HCT116 (cell line): ENCODE data around the gene RGP1. TPM values are rescaled to one million over a fixed set of nuclear protein-coding genes. Genes with fewer than 3 reads are reported as not detected.

Experiments
- ATAC-seq: fragments of 200-7000 bp; cut with Tn5 transposase; 2 replicates; pipeline ENCODE4 v1.9.1; 2020; ENCODE audit warnings: mild to moderate bottlenecking, moderate library complexity
- BruUV-seq: library from RNA; stranded (reverse); fragments of 400-500 nt; replicated peaks from 2 replicates; lab custom pipeline; 2021; lab: Mats Ljungman, UMichigan
- CTCF ChIA-PET: fragments of 300-600 bp; sonication (Branson Sonifier 250); formaldehyde crosslinking; loops from one replicate; lab custom pipeline; 2021; ENCODE audit warnings: antibody characterized with exemption; lab: Charles Lee
- POLR2A ChIA-PET: fragments of 300-600, 350-600 bp; sonication (Branson Sonifier 250); formaldehyde crosslinking; loops from one replicate; lab custom pipeline; 2021; ENCODE audit warnings: antibody characterized with exemption; lab: Charles Lee
- RAD21 ChIA-PET, 2 experiments: fragments of 300-600 bp; sonication (Branson Sonifier 250); formaldehyde crosslinking; loops; one replicate each; lab custom pipeline; 2023; ENCODE audit warnings: low total read pairs in 2 of 2; ENCODE audit not compliant: uncharacterized antibody in 2 of 2, unreplicated experiment in 2 of 2, low non-redundant PET in 1 of 2; lab: Charles Lee
- DNase-seq: peaks from one replicate; pipeline ENCODE4 v3.0.0-alpha.2; 2010; ENCODE audit warnings: low read depth, low spot score
- H2AFZ ChIP-seq: fragments of 200-600 bp; shearing (Covaris generic), sonication (generic); 2 replicates; pipeline ENCODE4 v1.6.1; 2017; ENCODE audit warnings: low read depth, mixed run types, mixed read lengths, antibody characterized with exemption, low read length; ENCODE audit not compliant: poor library complexity, severe bottlenecking
- H3K27ac ChIP-seq: 2 replicates; pipeline ENCODE4 v1.5.1; 2012; ENCODE audit warnings: low read depth, low read length
- H3K27me3 ChIP-seq: fragments of 200-600 bp; sonication (generic); 2 replicates; pipeline ENCODE4 v1.6.1; 2016; ENCODE audit warnings: mixed run types, low read length, mixed read lengths; ENCODE audit not compliant: insufficient read depth
- H3K36me3 ChIP-seq, 2 experiments: fragments of 200-500 bp in 1 of 2; fragments of 200-600 bp in 1 of 2; sonication (Bioruptor generic) in 1 of 2; sonication (generic) in 1 of 2; 2 replicates each; pipeline versions ENCODE4 v1.5.1 to v1.6.1; 2014 to 2016; ENCODE audit warnings: low read length in 2 of 2, inconsistent platforms in 1 of 2, mixed read lengths in 1 of 2, mixed run types in 1 of 2; ENCODE audit not compliant: insufficient read depth in 2 of 2, control insufficient read depth in 1 of 2
- H3K4me1 ChIP-seq, 2 experiments: fragments of 200-600 bp in 1 of 2; sonication (generic) in 1 of 2; 2 replicates each; pipeline versions ENCODE4 v1.5.1 to v1.6.1; 2012 to 2017; ENCODE audit warnings: low read length in 2 of 2, inconsistent platforms in 1 of 2, mild to moderate bottlenecking in 1 of 2, mixed read lengths in 1 of 2, mixed run types in 1 of 2, moderate library complexity in 1 of 2; ENCODE audit not compliant: insufficient read depth in 2 of 2, control insufficient read depth in 1 of 2
- H3K4me2 ChIP-seq: fragments of 200-600 bp; sonication (generic); 2 replicates; pipeline ENCODE4 v1.6.1; 2017; ENCODE audit warnings: mixed run types, low read length, mixed read lengths
- H3K4me3 ChIP-seq, 2 experiments: fragments of 200-600 bp in 1 of 2; sonication (generic) in 1 of 2; replicated peaks in 1 of 2; 2 replicates each; pipeline ENCODE4 v1.5.1; 2011 to 2016; ENCODE audit warnings: low read length in 2 of 2, control low read depth in 1 of 2, low read depth in 1 of 2, mild to moderate bottlenecking in 1 of 2, mixed read lengths in 1 of 2, mixed run types in 1 of 2
- H3K79me2 ChIP-seq: fragments of 200-600 bp; sonication (generic); 2 replicates; pipeline ENCODE4 v1.6.1; 2017; ENCODE audit warnings: mild to moderate bottlenecking, mixed run types, low read length, moderate library complexity, mixed read lengths; ENCODE audit not compliant: insufficient read depth
- H3K9ac ChIP-seq: fragments of 200-600 bp; sonication (generic); 2 replicates; pipeline ENCODE4 v1.6.1; 2016; ENCODE audit warnings: low read length, mixed read lengths
- H3K9me2 ChIP-seq: fragments of 200-600 bp; sonication (generic), shearing (Covaris generic); 2 replicates; pipeline ENCODE4 v1.6.1; 2017; ENCODE audit warnings: mixed run types, mild to moderate bottlenecking, moderate library complexity; ENCODE audit not compliant: insufficient read depth
- H3K9me3 ChIP-seq, 2 experiments: fragments of 200-500 bp in 1 of 2; fragments of 200-600 bp in 1 of 2; sonication (Bioruptor generic) in 1 of 2; sonication (generic) in 1 of 2; 2 replicates each; pipeline ENCODE4 v1.6.1; 2014 to 2017; ENCODE audit warnings: low read length in 2 of 2, mixed read lengths in 2 of 2, inconsistent platforms in 1 of 2, low read depth in 1 of 2, mild to moderate bottlenecking in 1 of 2, mixed run types in 1 of 2, moderate library complexity in 1 of 2; ENCODE audit not compliant: control insufficient read depth in 1 of 2, insufficient read depth in 1 of 2
- H4K20me1 ChIP-seq: fragments of 200-600 bp; sonication (generic), shearing (Covaris generic); 2 replicates; pipeline ENCODE4 v1.6.1; 2017; ENCODE audit warnings: mixed run types, mild to moderate bottlenecking, moderate library complexity; ENCODE audit not compliant: insufficient read depth
- CBX3 ChIP-seq: IDR thresholded peaks from 2 replicates; pipeline ENCODE4 v1.6.1; 2012; ENCODE audit warnings: low read depth
- CEBPB ChIP-seq: IDR thresholded peaks from 2 replicates; pipeline ENCODE4 v1.6.1; 2012; ENCODE audit warnings: low read depth
- ELF1 ChIP-seq: IDR thresholded peaks from 2 replicates; pipeline ENCODE4 v1.6.1; 2012; ENCODE audit warnings: low read depth, borderline replicate concordance
- SIN3A ChIP-seq: IDR thresholded peaks from 2 replicates; pipeline ENCODE4 v1.6.1; 2012; ENCODE audit warnings: low read depth
- intact Hi-C: fragments of 100-400 bp; cut with micrococcal nuclease; formaldehyde crosslinking; loops from 2 replicates; pipeline ENCODE4 v1.10.0; 2022
- total RNA-seq: library from RNA; stranded (reverse); gene quantifications from one replicate; pipeline ENCODE4 v1.2.1, GENCODE V29; 2021; ENCODE audit not compliant: unreplicated experiment

The RGP1 gene
- total RNA-seq, 1 experiment from 2014 or later, result 32.6 TPM

GRCh38 chr9:35771534-35771933, 22.4 kb downstream of the RGP1 start:
- no peak overlapping the region for H2AFZ ChIP-seq
- no peak overlapping the region for H3K4me3 ChIP-seq
- no peaks in the 10 kb centered on the region for H3K27me3 ChIP-seq
- H3K4me1 ChIP-seq, result peaks cover 2 to 6% of the 10 kb centered on the region in 2 experiments; a peak in 2 of 4 replicates
- no peak overlapping the region for H3K27ac ChIP-seq
- H3K9me3 ChIP-seq, result no peaks in the 10 kb centered on the region
- RAD21 ChIA-PET, result no interaction called here
- no peaks in the 10 kb centered on the region for H3K9me2 ChIP-seq
- no peak for TF ChIP-seq SIN3A
- BruUV-seq, result no TSS peak
- intact Hi-C loops, result no loop called here
- no peaks in the 10 kb centered on the region for H4K20me1 ChIP-seq
- no peak overlapping the region for H3K9ac ChIP-seq
- CTCF ChIA-PET, result no interaction called here
- POLR2A ChIA-PET, result no interaction called here
- H3K79me2 ChIP-seq, result no peaks in the 10 kb centered on the region
- no peaks in the 10 kb centered on the region for H3K36me3 ChIP-seq
- no peak for ATAC-seq
- no peak overlapping the region for H3K4me2 ChIP-seq
- no peak for DNase-seq

- Histone ChIP-seq H3K79me2 (no peaks in the 10 kb centered on the region), H3K9me3 (no peaks in the 10 kb centered on the region), H3K27me3 (no peaks in the 10 kb centered on the region), H3K4me1 (peaks cover 2 to 6% of the 10 kb centered on the region in 2 experiments; a peak in 2 of 4 replicates), H4K20me1 (no peaks in the 10 kb centered on the region), H3K36me3 (no peaks in the 10 kb centered on the region), H3K4me2 (no peak overlapping the region), H3K9ac (no peak overlapping the region), H3K4me3 (no peak overlapping the region), H3K9me2 (no peaks in the 10 kb centered on the region), H2AFZ (no peak overlapping the region), H3K27ac (no peak overlapping the region)
- no peak for ATAC-seq
- TF ChIP-seq CEBPB (peak; percentile 49), CBX3 (no peak), ELF1 (no peak)
- intact Hi-C loops, result no loop called here
- ChIA-PET RAD21 (no interaction called here), CTCF (interaction anchor here (1.4 kb wide), 1 partner anchor 18 kb away, joined by 12 read pairs; no protein-coding TSS in a partner anchor), POLR2A (no interaction called here)
- no TSS peak for BruUV-seq
- no peak for DNase-seq
These were observed 22.9 kb downstream of the RGP1 start for GRCh38 chr9:35771943-35772342.
